ENCODE measurements around the gene ADM. TPM values are rescaled to one million over a fixed set of nuclear protein-coding genes. Genes with fewer than 3 reads are reported as not detected.

Gene ADM
- total RNA-seq, 1 experiment from 2014 or later: 82.5 TPM

- H3K9me3 ChIP-seq (ENCODE audit: low read length): no peaks in the 10 kb centered on the region
- ChIA-PET CTCF (interaction anchor here (0.5 to 1.2 kb wide), 5 partner anchors 9 to 563 kb away, joined by 3 to 6 read pairs (median 3); no protein-coding TSS in a partner anchor), POLR2A (ENCODE audit: unreplicated experiment) (no interaction called here)
- peak overlapping the region; percentile 29 for H3K27ac ChIP-seq (ENCODE audit: low read length)
- H3K4me3 ChIP-seq (ENCODE audit: low read length): peak overlapping the region; percentile 15; the same call in 1 of the 2 replicates
- ATAC-seq (peak; percentile 71), DNase-seq (peak; percentile 93)
- H3K36me3 ChIP-seq (ENCODE audit: low read depth, low read length): no peaks in the 10 kb centered on the region
- peak overlapping the region; percentile 68 for H3K4me2 ChIP-seq (ENCODE audit: low read length)
- H3K9me2 ChIP-seq (replicated peaks; ENCODE audit: low read length): no peaks in the 10 kb centered on the region
- H3K79me2 ChIP-seq (ENCODE audit: low read length): no peaks in the 10 kb centered on the region
- intact Hi-C loops (cut with micrococcal nuclease): loop anchor here (1.0 to 5.0 kb wide), 7 partner anchors 14 to 1001 kb away; no protein-coding TSS in a partner anchor
- no peak overlapping the region for H3K9ac ChIP-seq (ENCODE audit: low read length)
- H3K27me3 ChIP-seq (ENCODE audit: low read length): no peaks in the 10 kb centered on the region
- 0 out of 2 replicates have a peak overlapping the region, but pooled peaks have one; percentile 24 for H2AFZ ChIP-seq (ENCODE audit: low read length)
- no TSS peak for BruUV-seq (replicated peaks)
- H3K4me1 ChIP-seq (ENCODE audit: insufficient read depth, low read length): peaks cover 43% of the 10 kb centered on the region
- H4K20me1 ChIP-seq (ENCODE audit: low read length): no peaks in the 10 kb centered on the region
- H3F3A ChIP-seq (ENCODE audit: low read length, unreplicated experiment): no peaks in the 10 kb centered on the region
- TF ChIP-seq CTCF (conservative IDR thresholded peaks at IDR 0.05; ENCODE audit: low read depth, low read length) (peak; percentile 72), EZH2phosphoT487 (IDR thresholded peaks at IDR 0.05; ENCODE audit: borderline replicate concordance, low read length) (no peak), EZH2 (IDR thresholded peaks at IDR 0.05; ENCODE audit: low read length, unreplicated experiment) (no peak)
These were observed 18.2 kb downstream of the ADM start for GRCh38 chr11:10322830-10323792.

DNA sequence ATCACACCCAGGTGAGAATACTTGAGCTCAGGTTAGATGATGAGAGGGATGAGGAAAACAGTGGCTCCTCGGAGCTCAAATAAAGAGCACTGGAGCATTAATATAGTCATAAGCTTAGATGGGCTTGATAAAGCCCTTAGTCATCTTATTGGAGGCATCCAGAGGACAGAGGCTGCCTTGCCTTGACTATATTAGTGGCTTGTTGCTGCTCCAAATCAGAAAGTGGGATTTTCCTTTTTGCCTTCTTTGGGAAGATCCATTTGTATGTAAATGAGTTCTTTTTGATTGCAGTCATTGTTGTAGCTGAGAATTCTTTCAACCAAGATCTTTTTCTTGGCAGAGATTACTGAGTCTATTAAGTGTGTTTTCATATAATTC is 18.9 kb downstream of the ADM start:
- Histone ChIP-seq H3K4me1 (ENCODE audit: insufficient read depth, low read length) (peaks cover 50% of the 10 kb centered on the region), H3K36me3 (ENCODE audit: low read depth, low read length) (no peaks in the 10 kb centered on the region), H3K4me3 (ENCODE audit: low read length) (no peak overlapping the region), H3K4me2 (ENCODE audit: low read length) (peak overlapping the region; percentile 17), H3K9me3 (ENCODE audit: low read length) (no peaks in the 10 kb centered on the region), H3K9me2 (replicated peaks; ENCODE audit: low read length) (no peaks in the 10 kb centered on the region), H4K20me1 (ENCODE audit: low read length) (no peaks in the 10 kb centered on the region), H3K79me2 (ENCODE audit: low read length) (no peaks in the 10 kb centered on the region), H3F3A (ENCODE audit: low read length, unreplicated experiment) (no peaks in the 10 kb centered on the region), H3K9ac (ENCODE audit: low read length) (no peak overlapping the region), H3K27ac (ENCODE audit: low read length) (peak overlapping the region; percentile 29), H2AFZ (ENCODE audit: low read length) (no peak overlapping the region), H3K27me3 (ENCODE audit: low read length) (no peaks in the 10 kb centered on the region)
- ATAC-seq (peak; percentile 30), DNase-seq (peak; percentile 56)
- no peak for TF ChIP-seq EZH2phosphoT487 (IDR thresholded peaks at IDR 0.05; ENCODE audit: borderline replicate concordance, low read length)
- no peak for TF ChIP-seq EZH2 (IDR thresholded peaks at IDR 0.05; ENCODE audit: low read length, unreplicated experiment)
- no peak for TF ChIP-seq CTCF (conservative IDR thresholded peaks at IDR 0.05; ENCODE audit: low read depth, low read length)
- BruUV-seq (replicated peaks): no TSS peak
- intact Hi-C loops (cut with micrococcal nuclease): loop anchor here (1.0 to 5.0 kb wide), 7 partner anchors 15 to 1001 kb away; no protein-coding TSS in a partner anchor
- POLR2A ChIA-PET (ENCODE audit: unreplicated experiment): no interaction called here
- CTCF ChIA-PET: interaction anchor here (0.5 to 1.2 kb wide), 5 partner anchors 9 to 564 kb away, joined by 3 to 6 read pairs (median 3); no protein-coding TSS in a partner anchor
